Osteocyte (in vitro differentiated cells): ENCODE results near the gene WWTR1. TPM values are rescaled to one million over a fixed set of nuclear protein-coding genes. Genes with fewer than 3 reads are reported as not detected.

ENCODE experiments used
- DNase-seq: peaks from one replicate; pipeline ENCODE4 v3.0.0; 2021; ENCODE audit warnings: mixed read lengths; ENCODE audit not compliant: unreplicated experiment; ENCODE audit errors: extremely low spot score
- H3K27ac Mint-ChIP-seq: one replicate; pipeline ENCODE4 v1.8.0; 2021; ENCODE audit warnings: mild to moderate bottlenecking, mixed read lengths; ENCODE audit not compliant: unreplicated experiment
- H3K27me3 Mint-ChIP-seq: one replicate; pipeline ENCODE4 v1.8.0; 2021; ENCODE audit warnings: mixed read lengths; ENCODE audit not compliant: unreplicated experiment
- H3K36me3 Mint-ChIP-seq: one replicate; pipeline ENCODE4 v1.8.0; 2021; ENCODE audit warnings: mixed read lengths; ENCODE audit not compliant: unreplicated experiment
- H3K4me1 Mint-ChIP-seq: one replicate; pipeline ENCODE4 v1.8.0; 2021; ENCODE audit warnings: mixed read lengths; ENCODE audit not compliant: unreplicated experiment
- H3K4me3 Mint-ChIP-seq: one replicate; pipeline ENCODE4 v1.8.0; 2021; ENCODE audit warnings: mild to moderate bottlenecking, moderate library complexity, mixed read lengths; ENCODE audit not compliant: unreplicated experiment
- H3K9me3 Mint-ChIP-seq: one replicate; pipeline ENCODE4 v1.8.0; 2021; ENCODE audit warnings: mixed read lengths; ENCODE audit not compliant: unreplicated experiment
- total RNA-seq: library from RNA; stranded (reverse); gene quantifications from 2 replicates; pipeline ENCODE4 v1.2.1, GENCODE V29; 2021
- TF ChIP-seq, protein P1 (sequence below): fragments of 200-600 bp; sonication (generic); IDR thresholded peaks from 2 replicates; pipeline ENCODE4 v1.5.0; 2021; ENCODE audit warnings: antibody characterized with exemption, mild to moderate bottlenecking, moderate library complexity

WWTR1 gene
- total RNA-seq, 1 donor from 2014 or later: 120 TPM

DNA sequence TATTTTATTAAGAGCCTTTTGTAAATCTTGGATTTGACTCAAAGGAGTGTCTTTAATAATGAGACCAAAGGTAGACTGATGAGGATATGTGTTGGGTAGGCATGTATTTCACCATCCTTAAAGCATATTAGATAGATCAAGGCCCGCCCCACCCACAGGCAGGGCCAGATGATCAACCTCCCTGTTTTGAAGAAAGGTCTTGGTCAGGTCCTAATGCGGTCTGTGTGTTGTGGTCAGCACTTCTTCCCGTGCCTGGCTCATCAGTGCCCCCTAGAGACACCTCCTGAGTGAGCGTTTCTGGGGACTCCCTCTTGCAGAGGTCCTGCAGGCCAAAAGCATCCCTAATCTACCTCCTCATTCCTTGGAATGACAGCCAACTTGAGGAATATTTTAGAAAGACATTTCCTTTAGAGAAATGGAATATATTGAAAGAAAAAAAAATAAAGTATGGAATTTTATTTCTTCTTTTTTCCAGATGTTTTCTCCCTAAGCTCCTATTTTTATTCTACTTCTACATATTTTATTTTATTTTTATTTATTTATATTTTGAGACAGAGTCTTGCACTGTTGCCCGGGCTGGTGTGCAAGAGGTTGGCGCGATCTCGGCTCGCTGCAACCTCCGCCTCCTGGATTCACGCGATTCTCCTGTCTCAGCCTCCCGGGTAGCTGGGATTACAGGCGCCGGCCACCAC is 177.4 kb downstream of the WWTR1 start:
- Mint-ChIP-seq H3K36me3 (no peaks in the 10 kb centered on the region), H3K27ac (peak overlapping the region; percentile 74), H3K4me1 (peaks cover 13% of the 10 kb centered on the region), H3K27me3 (no peaks in the 10 kb centered on the region), H3K9me3 (no peaks in the 10 kb centered on the region), H3K4me3 (no peak overlapping the region)
- TF ChIP-seq, protein P1, sequence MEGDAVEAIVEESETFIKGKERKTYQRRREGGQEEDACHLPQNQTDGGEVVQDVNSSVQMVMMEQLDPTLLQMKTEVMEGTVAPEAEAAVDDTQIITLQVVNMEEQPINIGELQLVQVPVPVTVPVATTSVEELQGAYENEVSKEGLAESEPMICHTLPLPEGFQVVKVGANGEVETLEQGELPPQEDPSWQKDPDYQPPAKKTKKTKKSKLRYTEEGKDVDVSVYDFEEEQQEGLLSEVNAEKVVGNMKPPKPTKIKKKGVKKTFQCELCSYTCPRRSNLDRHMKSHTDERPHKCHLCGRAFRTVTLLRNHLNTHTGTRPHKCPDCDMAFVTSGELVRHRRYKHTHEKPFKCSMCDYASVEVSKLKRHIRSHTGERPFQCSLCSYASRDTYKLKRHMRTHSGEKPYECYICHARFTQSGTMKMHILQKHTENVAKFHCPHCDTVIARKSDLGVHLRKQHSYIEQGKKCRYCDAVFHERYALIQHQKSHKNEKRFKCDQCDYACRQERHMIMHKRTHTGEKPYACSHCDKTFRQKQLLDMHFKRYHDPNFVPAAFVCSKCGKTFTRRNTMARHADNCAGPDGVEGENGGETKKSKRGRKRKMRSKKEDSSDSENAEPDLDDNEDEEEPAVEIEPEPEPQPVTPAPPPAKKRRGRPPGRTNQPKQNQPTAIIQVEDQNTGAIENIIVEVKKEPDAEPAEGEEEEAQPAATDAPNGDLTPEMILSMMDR: peak; percentile 91
- DNase-seq: peak; percentile 87

DNA sequence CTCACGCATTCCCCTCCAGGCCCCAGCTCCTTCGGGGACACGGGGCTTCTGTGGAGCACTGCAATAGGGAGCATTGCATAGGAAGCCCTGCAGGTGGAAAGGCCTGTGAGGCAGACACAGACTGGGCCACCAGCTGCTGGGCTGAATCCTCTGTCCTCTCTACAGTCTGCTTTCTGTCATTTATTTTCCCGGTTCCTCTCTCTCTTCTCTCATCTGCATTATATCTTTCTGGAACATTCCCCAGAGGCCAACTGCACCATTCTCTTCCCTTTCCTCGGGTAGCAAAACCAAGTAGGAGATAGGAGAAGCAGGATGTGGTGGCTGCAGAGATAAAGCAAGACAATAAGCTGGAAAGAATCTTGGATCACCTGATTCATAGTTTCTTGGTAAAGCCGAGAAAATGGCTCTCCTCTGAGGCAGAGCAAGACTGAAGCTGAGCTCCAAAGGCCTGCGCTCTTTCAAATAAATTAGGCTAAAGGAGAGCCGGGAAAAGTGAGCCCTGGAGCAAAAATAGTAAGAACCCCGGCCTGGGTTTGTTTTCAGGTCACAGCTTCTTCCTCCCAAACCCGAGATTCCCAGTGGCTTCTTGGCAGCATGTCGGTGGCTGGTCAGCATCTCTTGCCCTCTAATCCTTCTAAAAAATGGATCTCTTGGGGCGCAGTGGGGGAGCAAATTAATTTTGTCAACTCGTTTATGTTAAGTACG is 178.1 kb downstream of the WWTR1 start:
- Mint-ChIP-seq H3K4me3 (no peak overlapping the region), H3K9me3 (no peaks in the 10 kb centered on the region), H3K27me3 (no peaks in the 10 kb centered on the region), H3K36me3 (no peaks in the 10 kb centered on the region), H3K27ac (peak overlapping the region; percentile 74), H3K4me1 (peaks cover 20% of the 10 kb centered on the region)
- TF ChIP-seq, protein P1: no peak
- no peak for DNase-seq

DNA sequence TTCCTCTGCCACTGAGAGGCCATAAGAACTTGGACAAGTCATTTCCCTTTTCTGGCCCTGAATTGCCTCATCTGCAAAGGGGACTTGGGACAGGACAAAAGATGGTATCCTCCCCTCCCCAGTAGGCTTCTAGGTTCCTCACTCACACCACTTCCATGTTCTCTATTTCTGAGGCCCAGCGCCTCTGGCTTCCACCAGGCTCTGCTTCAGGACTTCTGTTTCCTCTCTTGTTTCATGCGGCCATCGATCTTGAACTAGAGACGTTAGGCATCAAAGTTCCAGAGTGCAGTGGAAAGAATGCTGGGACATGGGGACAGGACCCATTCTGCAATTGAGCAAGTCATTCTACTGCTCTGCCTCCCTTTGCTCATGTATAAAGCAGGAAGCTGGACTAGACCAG is 181.6 kb downstream of the WWTR1 start:
- Mint-ChIP-seq H3K36me3 (no peaks in the 10 kb centered on the region), H3K9me3 (no peaks in the 10 kb centered on the region), H3K27me3 (no peaks in the 10 kb centered on the region), H3K4me1 (peaks cover 56% of the 10 kb centered on the region), H3K27ac (no peak overlapping the region), H3K4me3 (no peak overlapping the region)
- TF ChIP-seq, protein P1: no peak
- no peak for DNase-seq

DNA sequence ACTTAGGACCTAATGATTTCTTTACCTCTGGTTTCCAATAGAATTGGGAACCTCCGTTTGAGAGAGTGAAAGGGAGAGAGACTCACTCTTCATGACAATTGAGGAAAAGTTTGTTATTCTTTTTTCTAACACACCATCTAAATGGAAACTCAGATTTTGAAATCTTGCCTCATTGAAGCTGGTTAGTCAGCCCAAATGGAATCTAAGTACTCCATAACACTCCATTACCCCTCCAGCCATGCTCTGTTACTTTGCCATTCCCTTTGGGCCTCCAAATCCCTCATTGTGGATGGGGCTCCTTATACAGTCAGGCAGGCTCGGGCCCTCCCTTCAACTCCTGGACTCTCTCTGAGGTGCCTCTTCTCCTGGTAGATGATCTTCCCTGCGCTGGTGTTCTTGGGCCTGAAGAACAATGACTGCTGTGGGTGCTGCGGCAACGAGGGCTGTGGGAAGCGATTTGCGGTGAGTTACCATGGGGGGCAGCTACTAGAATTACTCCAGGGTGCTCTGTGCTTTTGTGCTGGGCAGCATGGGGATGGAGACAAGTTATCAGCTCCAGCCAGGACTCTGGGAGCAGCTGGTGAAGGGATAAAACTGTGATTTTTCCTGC is 182.3 kb downstream of the WWTR1 start:
- TF ChIP-seq, protein P1: no peak
- Mint-ChIP-seq H3K36me3 (no peaks in the 10 kb centered on the region), H3K9me3 (no peaks in the 10 kb centered on the region), H3K27me3 (no peaks in the 10 kb centered on the region), H3K4me1 (peaks cover 60% of the 10 kb centered on the region), H3K27ac (no peak overlapping the region), H3K4me3 (no peak overlapping the region)
- no peak for DNase-seq

DNA sequence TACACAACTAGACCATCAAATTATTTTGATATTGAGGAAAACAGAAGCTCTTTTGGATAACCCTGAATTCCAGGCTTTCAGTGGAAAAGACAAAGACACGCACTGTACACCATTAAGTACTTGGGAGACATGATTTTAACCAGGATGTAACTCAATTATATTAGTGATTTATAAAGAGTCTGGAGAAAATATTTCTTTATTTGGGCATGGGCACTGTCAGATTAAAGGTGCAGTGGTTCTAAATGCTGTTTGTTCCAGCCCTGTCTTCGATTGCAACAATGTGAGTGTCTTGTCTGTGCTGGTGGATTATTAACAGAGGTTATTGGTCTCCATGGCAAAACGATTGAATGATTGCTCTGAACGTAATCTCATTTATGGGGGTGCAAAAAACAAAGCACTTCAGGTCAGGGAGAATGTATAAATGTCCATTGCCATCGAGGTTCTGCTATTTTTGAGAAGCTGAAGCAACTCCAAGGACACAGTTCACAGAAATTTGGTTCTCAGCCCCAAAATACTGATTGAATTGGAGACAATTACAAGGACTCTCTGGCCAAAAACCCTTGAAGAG is 183.5 kb downstream of the WWTR1 start, which contains the start of gene TM4SF4:
Gene TM4SF4 (plus strand): TSS at position 448 of the 568 bp plus-strand sequence. CDS start 181 bp downstream, outside the sequence.
- DNase-seq: no peak
- no peaks in the 10 kb centered on the region for H3K36me3 Mint-ChIP-seq
- no peaks in the 10 kb centered on the region for H3K9me3 Mint-ChIP-seq
- no peak within 1 kb of the TSS for H3K4me3 Mint-ChIP-seq
- peak within 1 kb of the TSS; percentile 79 for H3K27ac Mint-ChIP-seq
- H3K4me1 Mint-ChIP-seq: peaks cover 55% of the 10 kb centered on the region
- TF ChIP-seq, protein P1: no peak
- H3K27me3 Mint-ChIP-seq: no peaks in the 10 kb centered on the region
